Lung microvascular endothelial cell (primary cell): ENCODE measurements around the gene NR3C2. TPM values are rescaled to one million over a fixed set of nuclear protein-coding genes. Genes with fewer than 3 reads are reported as not detected.
"Not testable (repeated sequence)": the region's sequence is repeated elsewhere in the genome, so short reads cannot be mapped to it uniquely, and the experiment has no call there.

Source experiments
- DNase-seq, 2 donors: peaks; one replicate each; pipeline versions ENCODE4 v3.0.0 to v3.0.0-alpha.2; 2010; ENCODE audit warnings: low read depth in 2 of 2
- total RNA-seq: library from RNA; depleted of rRNA; stranded (reverse); fragments of >200 nt; gene quantifications from 2 replicates; pipeline ENCODE4 v1.2.1, GENCODE V29; 2014

The NR3C2 gene
- total RNA-seq, 1 donor from 2014 or later = 4.6 TPM

DNA sequence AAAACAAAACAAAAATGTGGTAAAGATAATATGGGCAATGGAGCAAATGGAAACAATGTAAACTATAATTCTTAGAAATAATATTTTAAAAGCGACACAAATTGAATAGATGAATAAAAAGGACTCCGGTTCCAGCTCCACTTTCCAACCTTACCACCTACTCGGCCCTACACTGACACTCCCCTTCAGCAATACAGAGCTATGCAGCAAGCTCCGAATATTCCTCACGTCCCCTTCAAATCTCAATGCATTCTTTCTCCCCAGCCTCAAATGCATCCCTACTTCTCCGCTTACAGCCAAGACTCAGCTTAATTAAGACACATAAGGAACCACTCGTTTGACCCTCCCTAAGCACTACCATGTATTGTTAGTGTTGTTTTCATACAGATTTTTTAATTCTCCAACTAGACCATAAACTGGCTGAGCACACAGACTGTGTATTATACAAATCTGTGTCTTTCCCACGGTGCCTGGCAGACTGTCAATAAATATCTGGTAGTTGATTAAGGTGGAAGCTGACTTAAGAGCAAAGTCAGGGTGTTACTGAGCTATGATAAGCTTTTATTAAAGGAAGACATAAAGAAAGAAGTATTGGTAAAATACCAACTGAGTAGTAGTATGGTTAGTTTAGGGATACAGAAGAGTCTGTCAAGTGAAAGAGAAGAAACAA lies 219.1 kb downstream of the NR3C2 start:
- DNase-seq = no peak

DNA sequence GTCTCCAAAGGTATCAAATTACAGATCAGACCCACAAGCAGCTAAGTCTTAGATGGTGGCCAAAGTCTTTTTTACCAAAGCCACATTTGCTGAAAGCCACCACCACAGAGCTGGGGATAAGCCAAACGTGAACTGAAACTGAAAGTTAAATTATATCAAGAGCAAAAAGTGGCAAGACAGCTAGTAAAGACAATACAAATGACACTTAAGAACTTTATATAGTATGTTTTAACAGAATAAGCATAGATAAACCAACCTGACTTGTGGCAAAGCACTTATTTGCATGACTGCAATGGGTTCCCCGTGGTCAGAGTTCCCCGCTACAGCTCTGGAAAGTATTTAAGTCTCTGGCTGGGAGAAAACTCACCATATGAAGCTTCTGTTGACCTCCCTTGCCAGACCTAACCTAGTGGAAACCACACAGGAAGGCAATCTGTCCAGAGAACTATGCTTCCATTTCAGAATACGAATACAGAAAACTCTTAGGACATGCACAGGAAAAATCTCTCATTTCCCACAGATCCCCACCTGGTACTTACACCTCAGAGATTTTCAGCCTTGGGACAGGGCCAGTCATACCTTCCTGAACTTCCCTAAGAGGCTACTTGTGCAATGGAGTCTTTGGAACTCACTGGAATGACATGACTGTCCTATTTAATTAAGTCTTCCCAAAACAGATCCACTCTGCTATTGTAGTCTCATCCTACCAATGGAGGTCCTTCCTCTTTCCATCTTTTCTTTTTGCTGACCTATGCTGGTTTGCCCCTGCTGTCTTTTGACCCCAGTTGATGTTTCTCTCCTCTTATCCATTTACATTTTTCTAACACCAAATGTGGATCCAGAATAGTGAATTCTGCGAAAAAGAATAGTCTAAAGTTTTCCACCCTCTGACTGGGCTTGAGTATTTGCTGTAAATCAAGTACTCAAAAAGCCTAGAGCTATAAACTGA lies 225.1 kb downstream of the NR3C2 start:
- peak; percentile 58 to 83 for DNase-seq

- DNase-seq = no peak
These were observed 225.9 kb downstream of the NR3C2 start for GRCh38 chr4:148216321-148216720.

DNA sequence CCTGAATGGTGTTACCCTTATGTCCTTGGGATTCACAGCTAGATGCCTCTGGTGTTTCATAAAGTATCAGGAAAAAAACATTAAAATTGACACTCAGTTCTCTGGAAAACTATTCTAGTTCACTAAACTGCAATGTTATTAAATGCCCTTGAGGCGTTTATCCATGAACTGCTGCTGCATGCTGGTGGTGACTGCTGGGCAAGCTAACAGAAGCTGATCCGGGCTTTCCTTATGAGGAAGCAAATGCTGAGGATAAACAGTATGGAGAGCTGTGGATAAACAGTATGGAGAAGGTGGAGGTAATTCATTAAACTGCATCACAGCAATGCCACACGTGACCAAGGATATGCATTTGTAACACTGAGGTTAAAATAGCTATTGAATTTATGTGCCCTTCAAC lies 227.0 kb downstream of the NR3C2 start:
- no peak for DNase-seq

GRCh38 chr4:148214529-148215166 lies 227.6 kb downstream of the NR3C2 start:
- DNase-seq = no peak

DNA sequence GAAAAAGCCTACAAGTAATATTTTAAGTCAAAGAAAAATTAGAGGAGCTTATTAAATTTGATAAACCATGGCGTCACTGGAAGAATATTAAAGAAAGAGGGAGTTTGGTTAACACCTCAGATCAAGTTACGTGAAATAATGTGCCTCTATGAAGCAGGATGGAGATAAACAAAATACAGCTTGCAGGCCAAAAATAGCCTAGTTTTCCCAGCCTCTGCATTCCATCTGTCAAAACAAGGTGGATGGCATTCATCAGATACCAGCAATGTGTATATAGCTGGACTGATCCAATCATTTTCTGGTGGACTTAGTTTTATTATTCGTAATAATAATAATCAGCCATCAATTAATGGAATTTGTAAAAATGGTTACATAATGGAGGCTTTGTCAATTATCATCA lies 230.7 kb downstream of the NR3C2 start:
- DNase-seq = peak in 1 of 2 donors; percentile 3

- DNase-seq = no peak
These were observed 231.6 kb downstream of the NR3C2 start for GRCh38 chr4:148210661-148211060.

- DNase-seq = peak; percentile 11 to 15
These were observed 235.1 kb downstream of the NR3C2 start for GRCh38 chr4:148207068-148207467.

- DNase-seq = no peak
These were observed 236.7 kb downstream of the NR3C2 start for GRCh38 chr4:148205476-148205875.

- no peak for DNase-seq
These were observed 237.3 kb downstream of the NR3C2 start for GRCh38 chr4:148204892-148205291.

- DNase-seq = no peak
These were observed 238.0 kb downstream of the NR3C2 start for GRCh38 chr4:148204171-148204570.

DNA sequence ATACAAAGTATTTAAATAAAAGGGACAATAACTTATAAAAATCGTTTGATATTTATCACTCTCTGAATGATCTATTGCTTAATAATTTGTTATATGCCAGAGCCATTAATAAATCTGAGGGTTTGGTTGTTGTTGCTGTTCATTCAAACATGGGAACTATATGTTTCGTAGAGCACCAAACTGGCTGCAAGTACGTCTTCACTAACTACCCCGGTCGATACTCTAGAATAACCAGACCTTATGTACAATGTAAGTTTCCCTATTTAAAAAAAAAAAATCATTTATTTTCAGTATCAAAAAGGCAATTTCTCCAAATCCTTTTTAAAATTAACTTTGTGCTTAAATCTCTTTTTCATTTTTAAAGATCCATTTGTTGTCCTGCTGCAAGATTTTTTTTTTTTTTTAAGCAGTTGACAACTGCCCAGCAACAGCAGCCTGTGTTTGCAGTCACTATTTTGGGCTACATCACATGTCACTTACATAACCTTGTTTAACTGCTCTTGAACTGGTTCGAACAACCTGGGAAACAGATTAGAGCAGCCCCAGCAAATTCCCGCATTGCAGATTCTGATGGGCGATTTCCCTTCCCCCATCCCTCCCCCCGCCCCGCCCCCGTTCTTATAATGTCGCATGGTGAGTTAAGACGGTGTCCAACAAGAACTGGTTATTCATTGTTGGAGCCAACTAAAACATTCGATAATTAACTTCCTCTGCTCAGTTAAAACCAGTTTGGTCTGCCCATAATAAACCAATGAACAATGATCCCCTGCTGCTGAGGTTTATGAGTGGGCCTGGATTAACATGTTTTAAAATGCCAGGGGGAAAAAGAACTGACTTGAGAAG lies 238.9 kb downstream of the NR3C2 start:
- no peak for DNase-seq

GRCh38 chr4:148200960-148201359 lies 241.3 kb downstream of the NR3C2 start:
- DNase-seq = no peak

DNA sequence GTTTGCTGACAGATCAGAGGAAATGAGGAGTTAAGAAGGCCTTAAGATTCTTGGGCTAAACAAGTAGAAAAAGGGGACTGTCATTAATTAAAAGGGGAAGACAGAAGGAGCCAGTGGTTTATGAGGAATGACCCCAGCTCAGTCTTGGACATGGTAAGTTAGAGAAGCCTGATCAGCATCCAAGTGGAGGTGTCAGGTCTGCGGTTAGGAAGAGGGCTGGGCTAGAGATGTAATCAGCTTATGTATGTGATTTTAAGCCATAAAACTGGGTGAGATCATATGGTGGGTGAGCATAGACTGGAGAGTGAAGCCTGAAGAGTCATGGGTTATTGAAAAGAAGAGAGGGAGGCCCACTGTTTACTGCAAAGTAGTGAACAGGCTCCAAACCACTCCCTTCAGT lies 246.1 kb downstream of the NR3C2 start:
- no peak for DNase-seq

DNA sequence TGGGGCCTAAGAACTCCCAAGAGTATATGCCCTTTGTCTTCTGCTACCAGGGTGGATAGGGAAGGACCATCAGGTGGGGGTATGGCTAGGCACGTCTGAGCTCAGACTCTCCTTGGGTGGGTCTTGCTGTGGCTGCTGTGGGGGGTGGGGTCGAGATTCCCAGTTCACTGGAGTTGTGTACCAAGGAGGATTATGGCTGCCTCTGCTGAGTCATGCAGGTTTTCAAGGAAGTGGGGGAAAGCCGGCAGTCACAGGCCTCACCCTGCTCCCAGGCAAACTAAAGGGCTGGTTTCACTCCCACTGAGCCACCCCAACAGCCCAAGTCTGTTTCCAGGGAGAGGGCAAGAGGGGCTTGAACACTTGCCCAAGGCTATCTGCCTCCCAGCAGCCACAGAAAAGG lies 249.7 kb downstream of the NR3C2 start:
- no peak for DNase-seq

DNA sequence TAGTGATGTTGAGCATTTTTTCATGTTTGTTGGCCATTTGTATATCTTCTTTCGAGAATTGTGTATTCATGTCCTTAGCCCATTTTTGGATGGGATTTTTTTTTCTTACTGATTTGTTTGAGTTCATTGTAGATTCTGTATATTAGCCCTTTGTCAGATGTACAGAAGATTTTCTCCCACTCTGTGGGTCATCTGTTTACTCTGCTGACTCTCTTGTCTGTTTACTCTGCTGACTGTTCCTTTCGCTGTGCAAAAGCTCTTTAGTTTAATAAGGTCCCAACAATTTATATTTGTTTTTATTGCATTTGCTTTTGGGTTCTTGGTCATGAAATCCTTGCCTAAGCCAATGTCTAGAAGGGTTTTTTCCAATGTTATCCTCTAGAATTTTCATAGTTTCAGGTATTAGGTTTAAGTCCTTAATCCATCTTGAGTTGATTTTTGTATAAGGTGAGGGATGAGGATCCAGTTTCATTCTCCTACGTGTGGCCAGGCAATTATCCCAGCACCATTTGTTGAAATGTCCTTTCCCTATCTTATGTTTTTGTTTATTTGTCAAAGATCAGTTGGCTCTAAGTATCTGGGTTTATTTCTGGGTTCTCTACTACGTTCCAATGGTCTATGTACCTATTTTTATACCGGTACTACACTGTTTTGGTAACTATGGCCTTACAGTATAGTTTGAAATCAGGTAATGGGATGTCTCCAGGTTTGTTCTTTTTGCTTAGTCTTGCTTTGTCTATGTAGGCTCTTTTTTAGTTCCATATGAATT lies 254.6 kb downstream of the NR3C2 start:
- not testable (repeated sequence) for DNase-seq

- no peak for DNase-seq
These were observed 257.3 kb downstream of the NR3C2 start for GRCh38 chr4:148184922-148185321.

GRCh38 chr4:148182230-148182911 lies 259.8 kb downstream of the NR3C2 start:
- no peak for DNase-seq

- DNase-seq = peak in 1 of 2 donors; percentile 5
These were observed 268.7 kb downstream of the NR3C2 start for GRCh38 chr4:148173397-148174017.
